ENCODE measurements around the gene ACTA2.

Gene ACTA2

DNA sequence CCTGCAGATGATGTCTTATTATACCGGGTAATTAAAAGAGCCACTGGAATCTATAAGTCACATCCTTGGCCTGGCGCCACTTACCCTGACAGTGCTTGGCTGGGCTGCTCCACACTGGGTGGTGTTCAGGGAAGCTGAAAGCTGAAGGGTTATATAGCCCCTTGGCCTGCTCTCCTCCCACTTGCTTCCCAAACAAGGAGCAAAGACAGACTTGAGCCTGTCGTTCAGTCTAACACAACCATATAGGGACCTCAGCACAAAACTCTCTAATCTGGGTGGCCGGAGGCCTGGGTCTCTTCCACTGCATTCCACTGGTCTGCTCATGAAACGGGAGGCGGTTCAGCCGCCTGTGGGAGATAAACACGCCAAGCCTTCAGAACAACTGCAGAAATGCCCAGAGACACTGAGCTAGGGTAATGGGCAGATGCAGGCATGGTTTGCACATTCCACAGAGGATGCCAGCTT, at the start of gene ACTA2:
TSS of gene ACTA2 (minus strand) at position 127 of the 465 bp plus-strand sequence. CDS start 3,843 bp downstream, outside the sequence.
- no peak for FAIRE-seq

DNA sequence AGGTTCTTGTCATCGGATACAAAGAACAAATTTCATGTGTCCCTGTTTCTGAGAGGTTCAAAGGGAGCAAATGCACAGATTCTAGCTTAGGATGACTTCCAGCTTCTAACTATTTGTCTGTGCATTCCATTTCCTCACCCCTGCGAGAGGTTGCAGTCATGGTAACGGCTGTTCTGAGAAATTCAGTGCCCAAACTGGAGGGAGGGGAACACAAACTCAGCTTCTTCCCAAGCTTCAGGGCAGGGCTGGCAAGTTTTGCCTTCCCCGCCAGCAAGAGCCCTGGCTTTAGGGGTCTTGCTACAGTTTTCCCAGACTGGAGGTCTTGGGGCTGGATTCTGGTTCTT, 49.1 kb upstream of the ACTA2 start:
- FAIRE-seq = no peak
- no peak for DNase-seq (ENCODE audit: low spot score)

More for the DNA sequence above, at the start of gene ACTA2:
- no peak for DNase-seq (ENCODE audit: low spot score)

DNA sequence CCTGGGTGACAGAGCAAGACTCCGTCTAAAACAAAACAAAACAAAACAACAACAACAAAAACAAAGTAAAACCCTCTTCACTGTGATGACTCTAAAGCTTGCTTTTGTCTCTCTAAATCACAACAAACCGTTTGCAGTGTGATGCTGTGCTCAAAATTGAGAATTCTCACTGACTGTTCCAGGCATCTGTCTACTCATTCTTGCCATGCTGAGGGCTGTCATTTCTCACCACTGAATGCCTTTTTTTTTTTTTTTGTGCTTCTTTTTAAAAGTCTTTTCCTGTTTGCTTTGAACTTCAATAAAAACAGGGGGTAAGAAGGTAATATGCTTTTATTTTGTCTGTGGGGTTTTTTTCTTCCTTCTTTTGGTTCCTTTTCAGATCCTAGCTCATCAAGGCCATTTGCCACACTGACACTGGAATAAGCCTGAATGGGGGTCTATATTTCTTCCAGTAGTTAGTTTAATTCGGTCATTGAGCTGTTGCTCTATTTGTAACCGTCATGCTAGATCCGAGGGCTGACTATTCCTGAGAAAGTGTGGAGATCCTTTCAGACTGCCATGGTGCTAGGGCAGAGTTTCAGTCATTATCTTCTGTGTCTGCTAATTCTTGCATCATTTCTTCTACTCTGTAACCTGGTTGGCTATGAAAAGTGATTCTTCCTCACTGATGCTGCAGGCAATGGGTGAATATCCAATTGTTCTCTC, 48.6 kb upstream of the ACTA2 start:
- FAIRE-seq (no peak), DNase-seq (ENCODE audit: low spot score) (no peak)

DNA sequence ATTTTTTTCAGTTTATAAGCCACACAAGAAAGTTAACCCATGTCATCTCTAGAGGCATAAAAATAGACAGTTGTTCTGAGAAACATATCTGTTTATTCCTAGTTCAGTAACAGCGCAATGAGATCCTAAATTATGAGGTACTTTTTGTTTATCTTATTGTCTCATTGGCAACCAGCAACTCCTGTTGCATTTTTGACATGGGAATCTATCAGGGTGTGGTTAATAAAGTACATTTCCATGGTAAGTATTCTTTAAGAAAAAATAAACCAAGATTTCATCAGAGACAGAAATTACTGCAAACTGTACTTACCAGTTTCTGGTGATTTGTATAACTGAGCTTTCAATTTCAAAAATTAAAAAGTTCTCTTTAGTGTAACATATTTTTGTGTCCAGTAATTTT, 47.1 kb upstream of the ACTA2 start:
- DNase-seq (ENCODE audit: low spot score) (no peak), FAIRE-seq (no peak)

DNA sequence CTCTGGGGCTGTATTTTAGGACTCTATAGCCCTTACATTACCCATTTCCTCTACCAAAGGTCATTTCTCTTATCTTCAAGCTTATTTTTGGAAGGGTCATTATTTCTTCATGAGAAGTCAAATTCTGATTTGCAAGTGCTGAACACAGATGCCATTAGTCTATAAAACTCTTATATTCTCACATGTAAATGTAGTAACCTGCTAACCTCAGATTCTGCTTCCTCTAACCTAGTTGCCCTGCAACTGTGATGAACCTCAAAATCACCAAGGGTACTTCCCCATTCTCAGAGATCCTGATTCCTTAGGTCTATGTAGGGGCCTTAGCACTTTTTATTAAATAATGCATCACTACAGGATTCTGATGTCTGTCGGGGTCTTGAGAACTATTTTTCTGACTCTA, 44.4 kb upstream of the ACTA2 start:
- no peak for DNase-seq (ENCODE audit: low spot score)
- no peak for FAIRE-seq

DNA sequence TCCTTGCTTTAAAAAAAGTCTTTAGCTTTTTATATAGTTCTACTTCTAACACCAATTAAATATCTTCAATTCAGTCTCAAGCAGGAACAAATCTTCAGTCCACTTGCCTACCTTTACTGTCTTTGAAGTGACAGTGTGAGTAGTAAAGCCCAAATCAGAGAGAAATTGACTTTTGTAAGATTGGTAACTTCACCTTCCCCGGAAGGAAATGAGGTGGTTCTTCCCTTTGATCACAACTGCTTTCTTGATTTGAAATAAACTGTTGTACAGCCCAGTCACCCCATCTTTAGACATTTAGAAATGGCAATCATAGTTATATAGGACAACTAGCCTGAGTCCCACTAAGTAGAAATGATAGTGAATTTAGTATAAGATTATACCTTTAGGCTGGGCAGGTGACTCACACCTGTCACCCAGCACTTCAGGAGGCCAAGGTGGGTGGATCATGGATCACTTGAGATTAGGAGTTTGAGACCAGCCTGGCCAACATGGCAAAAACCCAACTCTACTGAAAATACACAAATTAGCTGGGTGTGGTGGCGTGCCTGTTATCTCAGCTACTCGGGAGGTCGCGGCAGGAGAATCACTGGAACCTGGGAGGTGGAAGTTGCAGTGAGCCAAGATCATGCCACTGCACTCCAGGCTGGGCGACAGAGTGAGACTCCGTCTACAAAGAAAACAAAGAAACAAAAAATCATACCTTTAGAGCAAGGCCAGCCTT, 42.7 kb upstream of the ACTA2 start:
- DNase-seq (ENCODE audit: low spot score) = no peak
- FAIRE-seq = no peak

DNA sequence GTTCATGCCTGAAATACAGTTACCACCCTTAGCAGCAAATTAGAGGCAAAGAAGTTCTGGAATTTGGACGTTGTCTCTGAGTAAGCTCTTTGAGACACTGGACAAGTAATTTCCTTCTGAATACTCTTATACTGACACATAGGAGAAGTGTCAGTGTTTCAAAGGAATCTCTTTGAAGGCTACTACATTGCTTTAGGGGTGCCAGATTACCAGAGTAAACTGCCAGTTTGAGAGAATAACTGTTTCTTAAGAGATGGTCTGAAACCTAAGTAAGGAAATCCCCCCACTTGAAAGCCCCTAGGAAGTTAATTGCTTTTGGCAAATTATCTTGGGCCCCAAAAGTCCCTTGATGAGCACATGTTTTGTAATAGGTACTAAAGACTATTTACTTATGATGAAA, 41.4 kb upstream of the ACTA2 start:
- FAIRE-seq (no peak), DNase-seq (ENCODE audit: low spot score) (no peak)

DNA sequence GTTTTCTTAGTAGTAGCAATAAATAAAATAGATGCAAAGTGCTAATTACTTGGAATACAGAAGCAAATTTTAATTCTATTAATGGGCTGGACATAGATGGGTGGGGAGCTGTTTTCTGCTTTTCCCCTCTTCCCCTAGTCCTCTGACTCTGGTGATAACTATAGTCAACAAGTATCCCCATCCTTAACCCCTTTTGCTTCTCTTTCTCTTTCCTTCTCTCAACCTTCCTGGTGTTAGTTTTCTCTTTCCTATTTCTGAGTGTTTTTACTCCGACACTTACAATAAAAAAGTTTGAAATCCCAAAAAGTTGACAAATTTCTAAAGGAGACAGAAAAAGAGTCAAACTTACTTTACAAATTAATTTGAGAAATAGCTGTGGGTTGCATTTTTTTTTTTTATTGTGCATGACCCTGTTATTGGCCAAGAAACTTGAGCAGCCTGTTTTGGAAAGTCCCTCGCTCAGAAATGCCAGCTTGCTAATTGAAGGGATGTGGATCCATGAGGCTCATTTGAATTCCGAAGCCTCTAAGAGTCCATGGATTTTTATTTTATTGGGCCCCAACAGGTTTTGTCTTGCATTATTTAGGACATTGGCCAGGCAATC, 40.5 kb upstream of the ACTA2 start:
- DNase-seq (ENCODE audit: low spot score) (no peak), FAIRE-seq (no peak)

DNA sequence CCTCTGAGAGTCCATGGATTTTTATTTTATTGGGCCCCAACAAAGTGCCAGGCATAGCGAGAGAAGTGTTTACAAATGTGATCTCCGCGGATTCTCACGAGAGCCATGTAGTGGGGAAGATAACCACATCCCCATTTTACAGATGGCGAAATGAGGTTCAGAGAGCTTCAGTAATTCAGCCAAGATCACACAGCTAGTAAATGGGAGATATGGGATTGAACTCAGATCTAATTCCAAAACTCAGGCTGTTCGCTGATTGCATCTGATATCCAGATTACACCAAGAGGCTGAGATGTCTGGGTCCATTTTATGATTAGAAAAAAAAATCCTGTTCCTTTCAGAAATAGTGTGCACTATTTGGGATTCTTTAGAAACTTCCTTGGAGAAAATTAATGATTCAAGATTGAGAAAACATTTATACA, 39.3 kb upstream of the ACTA2 start:
- DNase-seq (ENCODE audit: low spot score) = no peak
- FAIRE-seq = no peak

DNA sequence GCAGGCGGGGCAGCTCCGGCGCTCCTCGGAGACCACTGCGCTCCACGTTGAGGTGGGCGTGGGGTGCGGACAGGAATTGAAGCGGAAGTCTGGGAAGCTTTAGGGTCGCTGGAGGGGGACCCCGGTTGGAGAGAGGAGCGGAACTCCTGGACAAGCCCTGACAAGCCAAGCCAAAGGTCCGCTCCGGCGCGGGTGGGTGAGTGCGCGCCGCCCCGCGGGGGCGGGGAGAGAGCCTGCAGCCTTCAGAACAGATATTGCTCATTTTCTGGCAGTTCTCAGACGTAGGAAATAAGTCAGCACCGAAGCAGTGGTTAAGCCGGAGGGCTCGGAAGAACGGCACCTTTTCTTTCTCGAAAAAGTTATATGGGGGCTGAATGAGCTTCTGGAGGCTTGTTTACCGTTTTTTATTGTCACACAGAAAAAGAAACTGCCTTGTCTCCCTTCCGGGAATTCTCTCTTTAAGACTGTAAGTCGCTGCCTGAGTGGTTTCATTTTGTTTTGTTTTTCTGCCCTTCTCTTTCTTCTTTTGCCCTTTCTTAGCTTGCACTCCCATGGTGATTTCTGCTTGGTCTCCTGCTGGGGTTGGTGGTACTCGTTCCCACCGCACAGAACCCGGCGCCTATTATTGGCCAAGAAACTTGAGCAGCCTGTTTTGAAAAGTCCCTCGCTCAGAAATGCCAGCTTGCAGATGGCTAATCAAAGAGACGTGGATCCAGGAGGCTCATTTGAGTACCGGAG, 38.8 kb upstream of the ACTA2 start:
- no peak for FAIRE-seq

DNA sequence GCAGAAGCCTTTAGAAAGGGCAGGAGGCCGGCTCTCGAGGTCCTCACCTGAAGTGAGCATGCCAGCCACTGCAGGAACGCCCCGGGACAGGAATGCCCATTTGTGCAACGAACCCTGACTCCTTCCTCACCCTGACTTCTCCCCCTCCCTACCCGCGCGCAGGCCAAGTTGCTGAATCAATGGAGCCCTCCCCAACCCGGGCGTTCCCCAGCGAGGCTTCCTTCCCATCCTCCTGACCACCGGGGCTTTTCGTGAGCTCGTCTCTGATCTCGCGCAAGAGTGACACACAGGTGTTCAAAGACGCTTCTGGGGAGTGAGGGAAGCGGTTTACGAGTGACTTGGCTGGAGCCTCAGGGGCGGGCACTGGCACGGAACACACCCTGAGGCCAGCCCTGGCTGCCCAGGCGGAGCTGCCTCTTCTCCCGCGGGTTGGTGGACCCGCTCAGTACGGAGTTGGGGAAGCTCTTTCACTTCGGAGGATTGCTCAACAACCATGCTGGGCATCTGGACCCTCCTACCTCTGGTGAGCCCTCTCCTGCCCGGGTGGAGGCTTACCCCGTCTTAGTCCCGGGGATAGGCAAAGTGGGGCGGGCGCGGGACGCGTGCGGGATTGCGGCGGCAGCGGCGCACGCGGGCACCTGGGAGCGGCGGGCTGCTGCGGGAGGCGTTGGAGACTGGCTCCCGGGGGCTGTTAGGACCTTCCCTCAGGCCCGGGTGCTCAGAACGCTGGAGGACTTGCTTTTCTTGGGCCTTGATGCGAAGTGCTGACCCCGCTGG, 38.0 kb upstream of the ACTA2 start, which contains the start of gene FAS:
TSS of gene FAS (plus strand) at position 415 of the 777 bp plus-strand sequence. CDS start at position 494, 79 bp downstream.
- no peak for FAIRE-seq
- DNase-seq (ENCODE audit: low spot score) = peak; percentile 73

More for the DNA sequence above, 38.8 kb upstream of the ACTA2 start:
- DNase-seq (ENCODE audit: low spot score) = peak; percentile 61

DNA sequence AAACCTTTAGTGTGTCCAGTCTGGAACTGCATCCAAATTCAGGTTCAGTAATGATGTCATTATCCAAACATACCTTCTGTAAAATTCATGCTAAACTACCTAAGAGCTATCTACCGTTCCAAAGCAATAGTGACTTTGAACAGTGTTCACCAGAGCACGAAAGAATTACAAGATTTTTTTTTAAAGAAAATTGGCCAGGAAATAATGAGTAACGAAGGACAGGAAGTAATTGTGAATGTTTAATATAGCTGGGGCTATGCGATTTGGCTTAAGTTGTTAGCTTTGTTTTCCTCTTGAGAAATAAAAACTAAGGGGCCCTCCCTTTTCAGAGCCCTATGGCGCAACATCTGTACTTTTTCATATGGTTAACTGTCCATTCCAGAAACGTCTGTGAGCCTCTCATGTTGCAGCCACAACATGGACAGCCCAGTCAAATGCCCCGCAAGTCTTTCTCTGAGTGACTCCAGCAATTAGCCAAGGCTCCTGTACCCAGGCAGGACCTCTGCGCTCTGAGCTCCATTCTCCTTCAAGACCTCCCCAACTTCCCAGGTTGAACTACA, 37.3 kb upstream of the ACTA2 start:
- FAIRE-seq (no peak), DNase-seq (ENCODE audit: low spot score) (no peak)

DNA sequence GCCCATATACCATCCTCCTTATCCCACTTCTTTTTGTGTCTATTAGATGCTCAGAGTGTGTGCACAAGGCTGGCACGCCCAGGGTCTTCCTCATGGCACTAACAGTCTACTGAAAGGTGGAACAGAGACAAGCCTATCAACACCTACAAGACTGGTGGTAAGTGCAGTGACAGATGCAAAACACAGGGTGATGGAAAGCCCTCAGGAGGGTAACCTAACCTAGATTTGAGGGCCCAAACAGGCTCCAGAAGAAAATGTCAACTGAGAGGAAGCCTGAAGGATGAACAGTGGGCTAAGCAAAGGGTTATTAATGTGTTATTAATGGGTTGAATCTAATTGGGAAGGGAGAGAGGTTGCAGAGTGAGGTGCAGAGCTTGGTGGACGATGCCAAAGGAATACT, 36.9 kb upstream of the ACTA2 start:
- DNase-seq (ENCODE audit: low spot score) (no peak), FAIRE-seq (no peak)

DNA sequence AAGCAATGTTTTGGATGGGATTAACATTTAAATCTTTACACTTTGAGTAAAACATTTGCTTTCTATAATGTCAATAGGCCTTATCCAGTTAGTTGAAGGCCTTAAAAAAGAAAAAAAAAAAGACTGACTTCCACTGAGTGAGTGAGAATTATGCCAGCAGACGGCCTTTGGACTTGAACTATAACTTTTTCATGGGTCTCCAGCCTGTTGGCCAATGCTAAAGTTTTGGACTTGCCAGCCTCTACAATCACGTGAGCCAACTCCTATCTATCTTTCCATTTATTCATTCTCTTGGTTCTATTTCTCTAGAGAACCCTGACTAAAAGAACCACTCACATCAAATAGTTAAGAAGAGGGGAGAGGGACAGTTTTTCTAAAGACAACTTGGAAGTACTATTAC, 35.3 kb upstream of the ACTA2 start:
- FAIRE-seq (no peak), DNase-seq (ENCODE audit: low spot score) (no peak)

DNA sequence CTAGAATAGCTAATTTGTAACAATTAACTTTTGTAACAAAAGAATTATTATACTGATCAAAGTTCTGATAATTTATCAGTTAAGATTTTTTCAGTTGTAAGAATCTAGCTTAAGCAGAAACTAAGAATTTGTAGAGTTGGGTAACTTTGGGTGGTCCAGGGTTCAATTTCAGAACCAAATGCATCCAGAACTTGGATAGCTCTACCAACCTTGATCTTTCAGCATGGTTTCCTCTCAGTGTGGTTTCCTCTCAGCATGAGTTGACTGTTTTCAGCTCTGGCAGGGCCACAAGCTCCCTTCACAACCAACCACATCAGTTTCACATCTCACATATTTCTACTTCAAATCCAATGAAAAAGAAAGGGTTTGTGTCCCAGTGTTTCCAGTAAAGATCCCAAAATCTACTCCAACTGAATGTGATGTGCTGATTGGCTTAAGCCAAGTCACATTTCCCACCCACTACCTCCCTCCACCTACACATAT, 34.7 kb upstream of the ACTA2 start:
- FAIRE-seq = no peak
- DNase-seq (ENCODE audit: low spot score) = no peak

DNA sequence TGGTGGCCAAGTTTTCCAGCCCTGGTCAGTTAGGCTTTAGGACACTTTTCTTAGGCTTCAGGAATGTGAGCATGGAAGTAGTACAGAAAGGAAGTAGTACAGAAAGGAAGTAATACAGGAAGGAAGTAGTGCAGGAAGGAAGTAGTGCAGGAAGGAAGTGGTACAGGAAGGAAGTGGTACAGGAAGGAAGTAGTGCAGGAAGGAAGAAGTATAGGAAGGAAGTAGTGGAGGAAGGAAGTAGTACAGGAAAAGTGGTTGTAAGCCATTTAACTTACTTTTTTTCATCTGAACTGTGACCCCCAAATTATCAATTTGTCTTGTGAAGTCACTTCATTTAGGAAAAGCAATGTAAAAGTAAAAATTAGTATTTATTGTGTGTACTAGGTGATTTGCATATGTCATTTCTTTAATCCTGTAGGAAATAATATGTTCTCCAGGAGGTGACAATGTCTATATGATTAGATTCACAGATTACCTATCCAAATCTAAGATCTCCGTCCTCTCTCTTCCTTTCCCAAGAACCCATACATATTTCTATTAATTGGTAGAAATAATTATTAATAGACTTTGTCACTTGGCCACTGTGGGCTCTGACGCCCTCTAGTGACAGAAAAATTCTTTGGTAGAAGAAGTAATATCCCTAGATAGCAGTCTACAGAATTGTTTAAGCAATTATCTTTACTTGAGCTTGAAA, 34.1 kb upstream of the ACTA2 start:
- FAIRE-seq (no peak), DNase-seq (ENCODE audit: low spot score) (peak; percentile 26)

DNA sequence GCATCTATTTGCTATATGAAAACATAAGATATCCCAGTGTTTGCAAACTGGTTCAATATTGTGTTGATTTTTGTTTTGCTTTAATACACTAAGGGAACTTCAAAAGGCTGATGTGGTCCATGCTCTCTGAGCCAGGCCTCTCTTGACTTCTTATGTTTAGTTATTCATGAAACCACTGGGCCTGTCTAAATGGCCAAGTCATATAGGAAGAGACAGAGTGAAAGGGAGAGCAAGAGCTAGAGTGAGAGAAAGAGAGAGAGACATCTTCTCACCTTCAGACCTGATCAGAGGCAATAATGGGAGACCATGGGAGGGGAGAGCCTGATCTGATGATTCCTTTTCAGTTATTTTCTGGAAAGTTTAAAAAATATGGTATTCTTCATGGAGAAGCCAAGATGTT, 32.0 kb upstream of the ACTA2 start:
- FAIRE-seq = no peak
- DNase-seq (ENCODE audit: low spot score) = no peak

DNA sequence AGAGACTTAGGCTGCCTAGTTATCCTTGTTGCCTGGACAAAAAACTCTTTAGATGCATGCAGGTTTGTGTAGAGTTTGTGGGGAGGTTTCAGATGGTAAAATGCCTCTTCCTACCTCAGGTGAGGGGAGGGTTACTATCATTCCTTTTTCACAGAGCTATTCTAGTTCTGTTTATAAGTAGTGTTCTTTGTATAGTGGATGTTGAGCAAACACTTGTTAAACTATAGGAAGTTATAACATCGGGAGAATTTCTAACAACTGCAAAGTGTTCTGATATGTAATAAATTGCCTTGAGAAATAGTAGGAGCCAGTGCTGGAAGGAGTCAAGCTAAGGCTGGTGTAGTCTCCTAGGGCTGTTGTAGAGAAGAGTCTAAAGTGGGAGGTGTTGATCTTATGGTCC, 31.4 kb upstream of the ACTA2 start:
- DNase-seq (ENCODE audit: low spot score) (no peak), FAIRE-seq (no peak)

DNA sequence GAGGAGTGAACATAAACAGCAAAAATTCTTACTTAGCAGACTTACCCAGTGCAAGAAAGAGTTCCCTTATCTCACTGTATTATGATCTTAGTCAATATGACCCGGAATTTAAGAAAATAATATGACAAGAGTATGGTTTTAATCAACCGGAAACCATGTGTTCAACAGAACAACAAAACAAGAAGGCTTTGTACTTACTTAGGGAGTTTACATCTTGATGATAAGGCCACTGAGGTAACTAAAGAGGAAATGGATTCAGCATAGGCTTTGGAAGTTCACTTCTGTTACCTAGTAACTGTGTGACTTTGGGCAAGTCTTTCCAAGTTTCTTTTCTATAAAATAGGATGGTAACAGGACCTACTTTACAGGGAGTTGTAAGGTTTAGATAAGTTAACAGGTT, 30.6 kb upstream of the ACTA2 start:
- DNase-seq (ENCODE audit: low spot score) (no peak), FAIRE-seq (no peak)

DNA sequence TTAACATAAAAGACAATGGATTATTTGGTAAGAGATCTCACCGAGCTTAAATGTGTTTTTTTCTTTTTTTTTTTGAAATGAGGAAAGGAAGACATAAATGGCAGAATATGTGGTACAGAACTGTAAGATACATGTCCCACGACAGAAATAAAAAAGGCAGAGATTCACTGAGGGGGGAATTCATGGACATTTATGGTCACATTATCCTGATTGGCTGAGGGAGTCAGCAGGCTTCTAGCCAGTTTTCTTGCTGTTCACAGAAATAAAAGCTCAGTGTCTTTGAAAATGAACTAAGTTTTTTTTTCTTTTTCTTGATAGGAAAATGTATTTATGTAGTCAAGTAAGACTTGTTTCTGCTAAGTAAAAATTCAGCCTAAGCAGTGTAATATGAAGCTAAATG, 29.8 kb upstream of the ACTA2 start:
- DNase-seq (ENCODE audit: low spot score) (no peak), FAIRE-seq (no peak)

Measured in urothelium cell line (cell line).